Amniotic stem cell (primary cell): ENCODE results near the gene FOXRED2.

ENCODE experiments used
- DNase-seq: peaks from one replicate; lab custom pipeline; 2025; lab: John Stamatoyannopoulos, UW

The FOXRED2 gene

GRCh38 chr22:36514766-36515165 lies 7.9 kb upstream of the FOXRED2 start:
- DNase-seq = no peak

GRCh38 chr22:36512991-36513390 lies 6.2 kb upstream of the FOXRED2 start:
- DNase-seq = no peak

GRCh38 chr22:36512333-36512732 lies 5.5 kb upstream of the FOXRED2 start:
- no peak for DNase-seq

GRCh38 chr22:36510966-36511881 lies 4.4 kb upstream of the FOXRED2 start:
- DNase-seq = no peak

- no peak for DNase-seq
Measured at GRCh38 chr22:36510384-36510783, 3.5 kb upstream of the FOXRED2 start.

DNA sequence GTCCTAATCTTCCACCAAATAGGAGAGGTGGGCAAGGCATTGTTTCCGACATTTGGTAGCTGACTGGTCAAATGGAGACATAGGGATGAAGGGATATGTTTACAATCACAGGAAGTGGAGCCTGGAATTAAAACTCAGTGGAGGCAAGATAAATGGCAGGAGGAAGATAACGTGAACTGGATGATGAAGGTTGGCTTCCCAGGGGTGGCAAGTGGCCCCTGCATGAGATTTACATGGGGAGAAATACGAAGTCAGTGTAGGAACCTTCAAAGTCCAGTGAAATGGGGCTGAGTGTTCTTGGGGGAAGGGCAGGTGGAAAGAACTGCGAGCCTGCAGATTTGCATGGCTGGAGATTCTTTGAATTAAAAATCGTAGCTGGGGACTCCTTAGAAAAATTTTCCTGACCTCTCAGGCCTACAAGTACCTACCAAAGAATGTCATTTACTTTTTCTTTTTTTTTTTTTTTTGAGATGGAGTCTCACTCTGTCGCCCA lies 724 bp upstream of the FOXRED2 start:
- no peak for DNase-seq

DNA sequence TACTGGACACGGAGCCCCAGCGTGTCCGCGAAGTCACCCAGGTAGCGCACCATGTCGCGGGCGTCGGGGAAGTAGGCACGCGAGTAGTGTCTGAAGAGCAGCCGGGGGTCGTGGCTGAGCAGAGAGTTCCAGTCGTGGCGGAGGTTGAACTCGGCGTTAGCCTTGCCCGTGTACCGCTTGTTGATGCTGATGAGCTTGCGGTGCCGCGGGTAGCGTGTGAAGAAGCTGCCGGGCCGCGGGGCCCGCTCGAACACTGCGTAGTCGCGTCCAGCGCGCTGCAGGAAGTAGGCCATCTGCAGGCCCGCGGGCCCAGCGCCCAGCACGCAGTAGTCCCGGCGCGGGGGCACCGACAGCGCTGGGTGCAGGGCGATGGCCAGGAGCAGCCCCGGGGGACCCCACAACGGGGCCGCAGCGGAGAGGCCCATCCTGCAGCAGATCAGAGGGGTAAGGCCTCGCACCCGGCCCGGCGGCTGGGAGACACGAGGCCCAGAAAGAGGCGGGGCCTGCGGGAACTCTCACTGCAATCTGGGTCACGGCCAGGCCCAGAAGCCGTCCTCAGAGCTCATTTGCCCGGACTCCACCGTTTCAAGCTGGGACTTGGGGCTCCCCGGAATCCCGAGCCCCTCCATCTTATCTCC lies 723 bp downstream of the FOXRED2 start:
- DNase-seq = no peak

DNA sequence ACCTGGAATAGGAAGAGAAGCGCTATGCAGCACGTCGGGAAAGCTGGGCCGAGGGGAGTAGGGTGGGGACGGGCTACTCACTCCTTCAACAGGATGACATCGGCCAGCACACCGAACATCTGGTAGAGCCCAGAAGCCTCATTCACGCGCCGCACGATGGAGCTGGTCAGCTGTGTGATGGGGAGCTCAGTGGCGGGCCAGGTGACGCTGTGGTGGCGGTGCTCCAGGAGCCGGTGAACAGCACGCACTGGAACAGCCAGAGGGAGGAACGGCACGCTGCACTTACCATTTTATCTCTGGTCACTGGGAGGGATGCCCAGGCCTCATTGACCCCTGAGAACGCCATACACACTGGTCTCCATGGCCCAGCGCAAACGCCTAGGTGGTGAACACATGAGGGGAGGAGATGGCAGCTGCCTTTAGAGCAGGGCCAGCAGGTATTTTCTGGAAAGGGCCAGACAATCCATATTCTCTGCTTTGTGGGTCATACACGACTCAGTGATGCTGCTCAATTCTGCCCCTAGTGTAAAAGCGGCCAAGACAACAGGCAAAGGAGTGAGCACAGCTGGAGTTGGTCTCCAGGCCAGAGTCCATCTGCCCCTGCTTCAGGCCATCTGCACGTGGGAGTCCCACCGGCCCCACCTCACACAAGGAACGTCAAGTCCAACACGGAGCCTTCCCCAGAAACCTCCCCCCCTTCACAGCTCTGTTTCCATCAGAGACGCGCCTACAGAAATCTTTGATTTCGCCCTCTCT lies 8.8 kb downstream of the FOXRED2 start:
- no peak for DNase-seq

GRCh38 chr22:36493690-36494110 lies 13.1 kb downstream of the FOXRED2 start:
- DNase-seq = no peak

DNA sequence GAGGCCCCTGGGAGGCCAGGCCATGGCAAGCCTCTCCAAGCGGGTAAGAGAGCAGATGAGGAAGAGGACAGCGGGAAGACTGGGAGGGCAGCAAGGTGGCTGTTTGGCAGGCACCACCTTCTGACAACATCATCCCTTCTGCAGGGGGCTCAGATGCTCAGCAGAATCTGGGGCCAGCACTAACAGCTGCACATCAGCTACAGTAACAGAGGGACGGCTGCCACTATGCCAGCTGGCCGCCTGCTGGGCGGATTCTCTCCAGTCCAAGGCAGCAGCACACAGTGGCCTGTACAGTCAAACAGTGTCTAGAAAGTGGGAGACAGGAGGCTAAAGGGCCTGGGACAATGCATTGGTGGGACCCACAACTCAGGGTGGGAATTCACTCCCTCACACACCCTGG lies 14.7 kb downstream of the FOXRED2 start:
- DNase-seq = no peak

DNA sequence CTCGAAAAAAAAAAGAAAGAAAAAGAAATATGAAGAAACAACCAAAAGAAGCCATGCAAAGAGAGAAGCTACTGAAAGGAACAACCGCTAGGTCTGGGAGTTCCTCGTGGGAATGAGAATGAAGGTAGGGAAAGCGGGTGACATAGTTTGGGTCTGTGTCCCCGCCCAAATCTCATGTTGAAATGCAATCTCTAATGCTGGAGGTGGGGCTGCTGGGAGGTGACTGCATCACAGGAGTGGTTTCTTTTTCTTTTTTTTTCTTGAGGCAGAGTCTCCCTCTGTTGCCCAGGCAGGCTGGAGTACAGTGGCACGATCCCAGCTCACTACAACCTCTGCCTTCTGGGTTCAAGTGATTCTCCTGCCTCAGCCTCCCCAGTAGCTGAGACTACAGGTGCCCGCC lies 15.7 kb downstream of the FOXRED2 start:
- DNase-seq = no peak

DNA sequence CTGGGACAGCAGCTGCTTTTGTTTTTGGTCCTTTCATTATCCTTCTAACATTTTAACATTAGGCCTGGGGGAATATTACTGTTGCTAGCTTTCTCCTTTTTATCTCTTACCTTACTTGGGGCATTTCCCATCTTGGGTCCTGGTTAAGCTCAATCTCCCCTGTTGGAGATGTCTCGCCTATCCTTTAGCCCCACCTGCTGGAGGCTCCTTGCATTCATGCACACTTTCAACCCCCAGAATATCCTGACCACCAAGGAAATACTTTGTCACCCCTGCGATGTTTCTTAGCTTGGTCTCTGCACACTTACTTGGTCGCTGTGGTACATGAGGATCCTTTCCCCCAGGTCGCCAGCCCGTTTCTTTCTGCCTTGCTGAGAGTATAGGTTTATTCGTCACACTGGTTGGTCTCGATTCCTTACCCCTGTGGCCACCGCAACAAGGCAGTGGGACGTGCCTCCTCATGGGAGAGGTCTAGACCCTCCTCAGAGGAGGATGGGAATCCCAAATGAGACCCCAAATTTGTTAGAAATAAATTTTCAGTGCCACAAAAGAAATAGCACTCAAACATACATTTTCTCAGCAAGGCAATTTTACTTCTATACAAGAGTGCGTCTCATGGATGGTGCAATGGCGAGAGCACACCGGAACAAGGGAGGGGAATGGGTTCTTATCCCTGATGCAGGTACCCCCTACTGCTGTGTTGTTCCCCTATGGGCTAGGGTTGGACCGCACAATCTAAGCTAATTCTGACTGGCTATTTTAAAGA lies 20.0 kb downstream of the FOXRED2 start:
- peak; percentile 48 for DNase-seq

DNA sequence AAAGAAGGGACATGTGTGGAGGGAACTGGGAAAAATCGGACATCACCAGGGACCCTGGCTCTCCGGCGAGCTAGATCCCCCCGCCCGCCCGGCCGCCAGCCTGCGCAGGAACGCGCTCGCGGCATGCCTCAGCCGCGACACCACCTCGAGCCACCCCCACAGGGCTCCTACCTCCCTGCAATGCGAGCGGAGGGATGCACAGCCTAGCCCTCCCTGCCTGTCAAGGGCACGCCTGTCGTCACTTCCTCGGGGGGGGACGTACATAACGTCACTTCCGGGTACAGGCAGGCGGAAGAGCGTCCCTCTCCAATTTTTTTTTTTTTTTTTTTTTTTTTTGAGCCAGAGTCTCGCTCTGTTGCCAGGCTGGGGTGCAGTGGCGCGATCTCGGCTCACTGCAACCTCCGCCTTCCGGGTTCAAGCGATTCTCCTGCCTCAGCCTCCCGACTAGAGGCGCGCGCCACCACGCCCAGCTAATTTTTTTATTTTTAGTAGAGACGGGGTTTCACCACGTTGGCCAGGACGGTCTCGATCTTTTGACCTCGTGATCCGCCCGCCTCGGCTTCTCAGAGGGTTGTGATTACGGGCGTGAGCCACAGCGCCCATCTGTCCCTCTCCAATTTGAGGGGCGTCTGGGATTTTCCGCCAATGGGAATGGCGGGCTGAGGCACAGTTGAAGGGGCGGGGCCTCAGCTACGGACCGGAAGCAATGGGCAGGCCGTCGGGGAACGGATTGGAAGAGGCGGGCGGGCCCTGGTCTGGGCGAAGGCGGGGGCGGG lies 25.3 kb downstream of the FOXRED2 start, which contains the start of gene TXN2:
Gene TXN2 (minus strand): TSS at position 248 of the 776 bp plus-strand sequence. CDS start 803 bp downstream, outside the sequence.
- peak; percentile 80 for DNase-seq

DNA sequence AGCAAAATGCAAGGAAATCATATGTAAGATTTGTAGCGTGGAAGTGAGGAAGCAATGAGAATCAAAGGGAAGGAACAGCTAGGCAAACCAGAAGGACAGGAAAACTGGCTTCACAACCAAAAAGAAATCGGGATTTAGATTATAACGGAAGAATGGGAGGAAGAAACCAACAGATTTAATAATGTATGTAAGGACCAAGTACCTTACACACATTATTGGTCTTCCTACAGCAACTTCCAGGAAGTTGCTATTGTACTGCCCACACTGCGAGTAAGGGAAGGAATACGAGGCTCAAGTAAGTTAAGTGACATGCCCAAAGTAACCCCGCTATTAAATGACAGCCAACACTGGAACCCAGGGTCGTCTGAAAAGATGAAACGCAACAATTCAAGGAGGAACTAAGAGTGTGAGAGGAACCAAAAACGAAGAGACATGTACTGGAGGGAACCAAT lies 25.9 kb downstream of the FOXRED2 start:
- DNase-seq = no peak

DNA sequence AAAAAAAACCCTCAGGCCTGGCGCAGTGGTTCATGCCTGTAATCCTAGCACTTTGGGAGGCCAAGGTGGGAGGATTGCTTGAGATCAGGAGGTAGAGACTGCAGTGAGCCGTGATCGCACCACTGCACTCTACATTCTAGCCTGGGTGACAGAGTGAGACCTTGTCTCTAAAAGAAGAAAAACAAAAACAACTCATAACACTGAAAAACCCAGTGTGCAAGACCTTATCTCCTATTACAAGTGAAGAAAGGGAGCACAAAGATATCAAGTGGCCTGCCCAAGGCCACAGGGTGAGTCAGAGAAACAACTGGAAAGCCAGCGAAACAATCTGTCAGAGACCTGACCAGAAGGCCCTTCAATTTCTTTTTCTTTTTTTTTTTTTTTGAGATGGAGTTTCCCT lies 27.9 kb downstream of the FOXRED2 start:
- no peak for DNase-seq

DNA sequence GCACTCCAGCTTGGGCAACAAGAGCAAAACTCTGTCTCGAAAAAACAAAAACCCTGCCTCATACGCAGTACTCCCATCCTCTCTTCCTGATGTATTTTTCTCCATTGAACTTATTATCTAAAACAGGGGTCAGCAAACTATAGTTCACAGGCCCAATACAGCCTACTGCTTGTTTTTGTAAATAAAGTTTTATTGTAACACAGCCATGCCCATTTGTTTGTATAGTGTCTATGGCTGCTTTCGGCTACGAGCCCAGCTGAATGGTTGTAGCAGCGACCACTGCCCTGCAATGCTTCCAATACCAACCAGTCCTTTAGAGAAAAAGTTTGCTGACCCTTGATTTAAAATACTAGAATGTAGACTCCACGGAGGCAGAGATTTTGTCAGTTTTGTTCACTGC lies 31.5 kb downstream of the FOXRED2 start:
- DNase-seq = no peak

DNA sequence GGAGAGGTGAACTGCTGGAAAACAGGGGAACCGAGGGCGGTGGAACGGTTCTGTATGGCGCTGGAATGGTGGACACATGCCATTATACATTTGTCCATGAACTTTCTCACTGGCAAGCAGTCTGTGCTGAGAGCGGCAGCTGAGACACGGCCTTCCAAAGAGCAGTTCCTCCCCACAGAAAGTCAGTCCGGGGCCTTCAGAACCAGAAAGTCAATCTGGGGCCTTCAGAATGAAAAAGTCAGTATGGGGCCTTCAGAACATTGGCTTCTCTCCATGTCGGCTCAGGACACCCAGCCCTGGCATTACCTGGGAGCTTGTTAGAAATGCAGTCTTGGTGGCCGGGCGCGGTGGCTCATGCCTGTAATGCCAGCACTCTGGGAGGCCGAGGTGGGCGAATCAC lies 34.2 kb downstream of the FOXRED2 start:
- no peak for DNase-seq

DNA sequence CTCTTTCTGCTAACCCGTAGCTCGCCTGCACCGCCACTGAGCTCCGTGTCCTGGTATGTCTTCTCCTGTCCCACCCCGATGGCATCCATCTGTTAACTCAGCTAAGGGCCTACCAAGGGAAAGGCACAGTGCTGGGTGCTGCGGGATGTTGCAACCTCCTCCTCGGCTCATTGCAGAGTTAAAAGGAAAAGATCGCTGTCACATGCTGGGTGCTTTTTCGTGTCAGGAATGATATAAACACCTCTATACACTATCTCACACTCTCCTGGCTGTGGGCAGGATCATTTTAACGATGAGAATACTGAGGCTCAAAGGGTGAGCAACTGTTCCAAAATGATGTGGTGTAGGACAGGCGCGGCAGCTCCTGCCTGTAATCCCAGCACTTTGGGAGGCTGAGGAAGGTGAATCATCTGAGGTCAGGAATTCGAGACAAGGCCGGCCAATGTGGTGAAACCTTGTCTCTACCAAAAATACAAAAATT lies 35.5 kb downstream of the FOXRED2 start:
- no peak for DNase-seq

GRCh38 chr22:36470994-36471331 lies 35.9 kb downstream of the FOXRED2 start:
- no peak for DNase-seq

- peak; percentile 73 for DNase-seq
Measured at GRCh38 chr22:36470162-36470993, 36.5 kb downstream of the FOXRED2 start.
